HepG2 (cell line): ENCODE results near the gene SENP6. TPM values are rescaled to one million over a fixed set of nuclear protein-coding genes. Genes with fewer than 3 reads are reported as not detected.

Experiments used
- ATAC-seq: fragments of 200-7000 bp; cut with Tn5 transposase; 3 replicates; pipeline ENCODE4 v1.9.1; 2020; ENCODE audit warnings: mild to moderate bottlenecking, moderate library complexity
- BruUV-seq: library from RNA; stranded (reverse); fragments of 400-500 nt; replicated peaks from 2 replicates; lab custom pipeline; 2021; lab: Mats Ljungman, UMichigan
- CTCF ChIA-PET: fragments of 300-600 bp; formaldehyde crosslinking; extraction: SDS; loops from one replicate; lab custom pipeline; 2021; ENCODE audit warnings: low total read pairs, inconsistent platforms, low intra/inter-chr PET ratio; lab: Yijun Ruan, JAX
- POLR2A ChIA-PET: fragments of 350-600 bp; sonication (Branson Sonifier 250); formaldehyde crosslinking; loops from one replicate; lab custom pipeline; 2020; ENCODE audit warnings: antibody characterized with exemption, inconsistent platforms; lab: Yijun Ruan, JAX
- DNase-seq: peaks from one replicate; pipeline ENCODE4 v3.0.0-alpha.2; 2015; ENCODE audit warnings: low spot score
- FAIRE-seq: peaks from 3 replicates; lab custom pipeline; 2011; peaks lifted over from hg19 to GRCh38; lab: Jason Lieb, UNC
- H2AFZ ChIP-seq: one replicate; pipeline ENCODE4 v1.6.1; 2011; ENCODE audit warnings: low read length, inconsistent platforms
- H3K27ac ChIP-seq: fragments of 300-600 bp; 3 replicates; pipeline ENCODE4 v1.8.0; 2011; ENCODE audit warnings: mixed run types, mild to moderate bottlenecking, mixed read lengths, low read length, inconsistent platforms; ENCODE audit not compliant: insufficient read depth; ENCODE audit errors: extremely low read length
- H3K27me3 ChIP-seq, 2 experiments: fragments of 200-600 bp in 1 of 2; 2 replicates in 1 of 2; 3 replicates in 1 of 2; pipeline versions ENCODE4 v1.6.0 to v1.8.0; 2011; ENCODE audit warnings: low read length in 2 of 2, mild to moderate bottlenecking in 2 of 2, moderate library complexity in 2 of 2, inconsistent platforms in 1 of 2; ENCODE audit not compliant: insufficient read depth in 2 of 2, control insufficient read depth in 1 of 2
- H3K36me3 ChIP-seq, 2 experiments: fragments of 200-600 bp in 1 of 2; replicated peaks in 1 of 2; 2 replicates in 1 of 2; 3 replicates in 1 of 2; pipeline versions ENCODE4 v1.5.1 to v1.8.0; 2011; ENCODE audit warnings: low read length in 2 of 2, inconsistent platforms in 1 of 2; ENCODE audit not compliant: insufficient read depth in 2 of 2, control insufficient read depth in 1 of 2
- H3K4me1 ChIP-seq: 2 replicates; pipeline ENCODE4 v1.5.1; 2012; ENCODE audit warnings: low read length, inconsistent platforms; ENCODE audit not compliant: insufficient read depth
- H3K4me2 ChIP-seq: 2 replicates; pipeline ENCODE4 v1.6.0; 2011; ENCODE audit warnings: low read depth, low read length, inconsistent platforms
- H3K4me3 ChIP-seq, 3 experiments: fragments of 200-600 bp in 1 of 3; sonication (generic), shearing (Covaris generic) in 1 of 3; replicated peaks in 1 of 3; 2 replicates each; pipeline ENCODE4 v1.5.1; 2011 to 2016; ENCODE audit warnings: low read length in 3 of 3, inconsistent platforms in 2 of 3, low read depth in 2 of 3, mild to moderate bottlenecking in 2 of 3, control low read depth in 1 of 3, mixed read lengths in 1 of 3; ENCODE audit not compliant: insufficient read depth in 1 of 3
- H3K79me2 ChIP-seq: one replicate; pipeline ENCODE4 v1.6.1; 2011; ENCODE audit warnings: low read length, inconsistent platforms; ENCODE audit not compliant: insufficient read depth
- H3K9ac ChIP-seq: 2 replicates; pipeline ENCODE4 v1.6.0; 2011; ENCODE audit warnings: mild to moderate bottlenecking, low read depth, low read length, inconsistent platforms; ENCODE audit not compliant: insufficient read depth
- H3K9me3 ChIP-seq: 2 replicates; pipeline ENCODE4 v1.5.1; 2012; ENCODE audit warnings: mild to moderate bottlenecking, low read length
- H4K20me1 ChIP-seq: 2 replicates; pipeline ENCODE4 v1.6.0; 2011; ENCODE audit warnings: inconsistent platforms, mild to moderate bottlenecking, low read length, moderate library complexity; ENCODE audit not compliant: insufficient read depth
- ATF7-NPFF ChIP-seq: sonication (generic); formaldehyde crosslinking; IDR thresholded peaks from 2 replicates; pipeline ENCODE4 v1.8.1; 2023; ENCODE audit warnings: mild to moderate bottlenecking, low read depth, missing genetic modification reagents, moderate library complexity
- CBX2 ChIP-seq, 2 experiments: fragments of 200-600 bp in 1 of 2; sonication (generic); formaldehyde crosslinking in 1 of 2; IDR thresholded peaks; 2 replicates each; pipeline versions ENCODE4 v1.7.0 to v1.8.1; 2018 to 2022; ENCODE audit warnings: low read depth in 2 of 2, low read length in 1 of 2, mild to moderate bottlenecking in 1 of 2, missing genetic modification reagents in 1 of 2
- EZH2 ChIP-seq: conservative IDR thresholded peaks from 2 replicates; pipeline ENCODE4 v1.6.1; 2012; ENCODE audit warnings: mild to moderate bottlenecking, low read depth, low read length, moderate library complexity
- HOXD1 ChIP-seq: sonication (generic); formaldehyde crosslinking; IDR thresholded peaks from 2 replicates; pipeline ENCODE4 v1.5.0; 2020; ENCODE audit warnings: missing genetic modification reagents
- KAT8 ChIP-seq: IDR thresholded peaks from 2 replicates; pipeline ENCODE4 v1.6.1; 2016; ENCODE audit warnings: missing genetic modification reagents, missing compliant biosample characterization
- KDM4B ChIP-seq: sonication (generic); formaldehyde crosslinking; IDR thresholded peaks from 2 replicates; pipeline ENCODE4 v1.4.0; 2020; ENCODE audit warnings: missing genetic modification reagents
- MEIS2 ChIP-seq: sonication (generic); formaldehyde crosslinking; IDR thresholded peaks from 2 replicates; pipeline ENCODE4 v1.9.0; 2021; ENCODE audit warnings: mild to moderate bottlenecking, missing genetic modification reagents
- RFXANK ChIP-seq: IDR thresholded peaks from 2 replicates; pipeline ENCODE4 v1.6.1; 2016
- ZMYM2 ChIP-seq: sonication (generic); formaldehyde crosslinking; IDR thresholded peaks from 2 replicates; pipeline ENCODE4 v1.8.0; 2022; ENCODE audit warnings: mild to moderate bottlenecking, missing genetic modification reagents
- ZNF205 ChIP-seq: IDR thresholded peaks from 2 replicates; pipeline ENCODE4 v1.6.1; 2018; ENCODE audit warnings: missing biosample characterization, missing genetic modification reagents
- ZNF83 ChIP-seq: sonication (generic); formaldehyde crosslinking; IDR thresholded peaks from 2 replicates; pipeline ENCODE4 v1.4.0; 2020; ENCODE audit warnings: missing genetic modification reagents, mild to moderate bottlenecking, borderline replicate concordance
- ZSCAN25 ChIP-seq: sonication (generic); formaldehyde crosslinking; IDR thresholded peaks from 2 replicates; pipeline ENCODE4 v1.8.0; 2022; ENCODE audit warnings: mild to moderate bottlenecking, missing genetic modification reagents
- WGBS: methylation state at CpG from one replicate; pipeline ENCODE4 v1.1.6; 2017; ENCODE audit warnings: low lambda C conversion rate; 5-methylcytosine and 5-hydroxymethylcytosine counted together
- in situ Hi-C: cut with HindIII; loops from 2 replicates; pipeline ENCODE4 v1.10.0; 2017; ENCODE audit warnings: low pct_unique_long_range_greater_than_20kb; ENCODE audit not compliant: extremely low pct_ligation_motif_present
- intact Hi-C: fragments of 100-400 bp; cut with micrococcal nuclease; formaldehyde crosslinking; loops from one replicate; pipeline ENCODE4 v1.10.0; 2022; ENCODE audit not compliant: unreplicated experiment
- polyA plus RNA-seq, 8 experiments: library from polyadenylated mRNA; depleted of rRNA in 3 of 8; stranded (reverse) in 7 of 8; unstranded in 1 of 8; fragments of >200 nt; fragmentation: Illumina TruSeq in 4 of 8; extraction: Trizol in 4 of 8; gene quantifications; 2 replicates each; pipeline versions ENCODE4 v1.2.1 to v1.2.3, GENCODE V29; 2011 to 2016; ENCODE audit warnings: low read depth in 4 of 8, missing spikeins in 1 of 8, mixed read lengths in 1 of 8; ENCODE audit not compliant: insufficient read depth in 1 of 8
- total RNA-seq, 5 experiments: library from RNA; depleted of rRNA; stranded (reverse); fragments of >200 nt; fragmentation: Illumina TruSeq; extraction: Trizol; gene quantifications; 2 replicates each; pipeline ENCODE4 v1.2.3, GENCODE V29; 2016; ENCODE audit warnings: low read depth in 1 of 5
- TF ChIP-seq, protein P1 (sequence below): sonication (generic); formaldehyde crosslinking; IDR thresholded peaks from 2 replicates; pipeline ENCODE4 v1.5.1; 2020; ENCODE audit warnings: mild to moderate bottlenecking, missing genetic modification reagents, borderline replicate concordance
- TF ChIP-seq, protein P2 (sequence below): sonication (generic); formaldehyde crosslinking; IDR thresholded peaks from 2 replicates; pipeline ENCODE4 v1.8.1; 2023; ENCODE audit warnings: mild to moderate bottlenecking, missing genetic modification reagents

Gene SENP6
- total and polyA plus RNA-seq, 2 of the 13 experiments (the other 11 are each of a cell fraction or from before 2014, with no cell fraction given), result 21.9 to 50.1 TPM

DNA sequence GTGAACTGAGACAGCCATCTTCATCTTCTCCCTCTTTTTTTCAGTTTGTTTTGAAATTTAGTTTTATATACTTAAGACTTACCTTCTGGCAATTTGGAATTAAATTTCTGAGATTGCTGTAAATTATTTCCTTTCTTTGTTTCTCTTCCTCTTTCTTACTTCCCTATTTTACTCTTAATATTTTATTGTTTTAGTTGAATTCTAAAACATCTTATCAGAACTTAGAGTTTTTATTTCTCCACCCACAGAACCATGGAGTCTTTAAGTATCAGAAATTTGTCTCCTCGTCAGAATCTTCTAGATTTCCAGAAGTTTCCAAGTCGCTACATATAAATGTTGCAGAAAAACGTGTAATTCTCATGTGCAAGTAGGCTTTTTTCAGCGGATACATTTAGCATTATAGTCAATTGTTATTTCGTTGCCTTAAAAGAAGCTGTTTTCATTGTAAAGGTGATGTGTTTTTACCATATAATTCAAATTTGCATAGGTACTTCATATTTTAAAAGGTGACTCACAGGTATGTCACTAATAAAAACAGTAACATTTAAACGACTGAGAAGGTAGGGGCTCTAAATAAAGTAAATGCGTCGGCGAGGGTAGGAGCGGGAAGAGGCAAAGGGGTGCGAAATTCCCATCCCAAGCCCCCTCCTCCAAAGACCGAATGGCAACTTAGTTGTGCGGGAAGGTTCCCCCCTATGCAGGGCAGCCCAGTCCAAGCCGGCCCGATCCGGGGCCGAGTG lies 146.5 kb downstream of the SENP6 start:
- peak overlapping the region; percentile 87 for H2AFZ ChIP-seq
- TF ChIP-seq ATF7-NPFF (CRISPR knock-in tag) (no peak), ZMYM2 (CRISPR knock-in tag) (0 out of 2 replicates have a peak, but pooled peaks have one; percentile 2), CBX2 (IDR thresholded peaks at IDR 0.05; ENCODE audit: low read depth, low read length) (peak; percentile 97), CBX2 (CRISPR knock-in tag; IDR thresholded peaks at IDR 0.05; ENCODE audit: low read depth) (no peak), RFXANK (no peak), ZNF83 (CRISPR knock-in tag) (peak; percentile 48; the same call in 1 of the 2 replicates), KAT8 (0 out of 2 replicates have a peak, but pooled peaks have one; percentile 6), ZNF205 (no peak), EZH2 (0 out of 2 replicates have a peak, but pooled peaks have one; percentile 36), HOXD1 (CRISPR knock-in tag) (no peak), MEIS2 (no peak), KDM4B (no peak), ZSCAN25 (CRISPR knock-in tag) (no peak)
- TF ChIP-seq, protein P1, sequence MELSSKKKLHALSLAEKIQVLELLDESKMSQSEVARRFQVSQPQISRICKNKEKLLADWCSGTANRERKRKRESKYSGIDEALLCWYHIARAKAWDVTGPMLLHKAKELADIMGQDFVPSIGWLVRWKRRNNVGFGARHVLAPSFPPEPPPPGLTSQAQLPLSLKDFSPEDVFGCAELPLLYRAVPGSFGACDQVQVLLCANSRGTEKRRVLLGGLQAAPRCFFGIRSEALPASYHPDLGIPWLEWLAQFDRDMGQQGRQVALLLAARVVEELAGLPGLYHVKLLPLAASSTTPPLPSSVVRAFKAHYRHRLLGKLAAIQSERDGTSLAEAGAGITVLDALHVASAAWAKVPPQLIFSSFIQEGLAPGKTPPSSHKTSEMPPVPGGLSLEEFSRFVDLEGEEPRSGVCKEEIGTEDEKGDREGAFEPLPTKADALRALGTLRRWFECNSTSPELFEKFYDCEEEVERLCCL (CRISPR knock-in tag), result no peak
- TF ChIP-seq, protein P2, sequence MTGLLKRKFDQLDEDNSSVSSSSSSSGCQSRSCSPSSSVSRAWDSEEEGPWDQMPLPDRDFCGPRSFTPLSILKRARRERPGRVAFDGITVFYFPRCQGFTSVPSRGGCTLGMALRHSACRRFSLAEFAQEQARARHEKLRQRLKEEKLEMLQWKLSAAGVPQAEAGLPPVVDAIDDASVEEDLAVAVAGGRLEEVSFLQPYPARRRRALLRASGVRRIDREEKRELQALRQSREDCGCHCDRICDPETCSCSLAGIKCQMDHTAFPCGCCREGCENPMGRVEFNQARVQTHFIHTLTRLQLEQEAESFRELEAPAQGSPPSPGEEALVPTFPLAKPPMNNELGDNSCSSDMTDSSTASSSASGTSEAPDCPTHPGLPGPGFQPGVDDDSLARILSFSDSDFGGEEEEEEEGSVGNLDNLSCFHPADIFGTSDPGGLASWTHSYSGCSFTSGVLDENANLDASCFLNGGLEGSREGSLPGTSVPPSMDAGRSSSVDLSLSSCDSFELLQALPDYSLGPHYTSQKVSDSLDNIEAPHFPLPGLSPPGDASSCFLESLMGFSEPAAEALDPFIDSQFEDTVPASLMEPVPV (CRISPR knock-in tag), result no peak; the same call in 1 of the 2 replicates
- TF ChIP-seq, all 625 proteins: peak for 5
- ChIA-PET CTCF (no interaction called here), POLR2A (no interaction called here)
- peak overlapping the region; percentile 70 to 96 (median 96) for H3K4me3 ChIP-seq
- BruUV-seq, result no TSS peak
- H3K4me2 ChIP-seq, result peak overlapping the region; percentile 91
- peaks cover 41% of the 10 kb centered on the region for H3K4me1 ChIP-seq
- DNase-seq (no peak), ATAC-seq (peak; percentile 73), FAIRE-seq (no peak)
- no peaks in the 10 kb centered on the region for H3K9me3 ChIP-seq
- no peaks in the 10 kb centered on the region for H4K20me1 ChIP-seq
- intact Hi-C loops (loop anchor here (5.0 kb wide), 1 partner anchor 61 kb away; no protein-coding TSS in a partner anchor), in situ Hi-C loops (no loop called here)
- peak overlapping the region; percentile 68 for H3K27ac ChIP-seq
- no peaks in the 10 kb centered on the region for H3K36me3 ChIP-seq
- H3K79me2 ChIP-seq, result peaks cover 2% of the 10 kb centered on the region
- WGBS, result 4% methylated on average over 13 of the region's 17 CpGs
- H3K27me3 ChIP-seq, result peaks cover 0 to 8% of the 10 kb centered on the region in 2 experiments; a peak in 4 of 5 replicates
- H3K9ac ChIP-seq, result peak overlapping the region; percentile 82
